ENCODE results near the gene TMEM179.

The TMEM179 gene

GRCh38 chr14:104598910-104599273 lies 5.7 kb downstream of the TMEM179 start:
- DNase-seq (ENCODE audit: low spot score) = no peak

- no peak for DNase-seq (ENCODE audit: low spot score)
These were observed 6.3 kb downstream of the TMEM179 start for GRCh38 chr14:104598039-104598909.

- DNase-seq (ENCODE audit: low spot score) = no peak
These were observed 7.0 kb downstream of the TMEM179 start for GRCh38 chr14:104597576-104597975.

- DNase-seq (ENCODE audit: low spot score) = no peak
These were observed 7.6 kb downstream of the TMEM179 start for GRCh38 chr14:104596927-104597351.

GRCh38 chr14:104596451-104596918 lies 8.1 kb downstream of the TMEM179 start:
- DNase-seq (ENCODE audit: low spot score) = no peak

GRCh38 chr14:104595911-104596450 lies 8.6 kb downstream of the TMEM179 start:
- DNase-seq (ENCODE audit: low spot score) = no peak

- DNase-seq (ENCODE audit: low spot score) = no peak
These were observed 9.4 kb downstream of the TMEM179 start for GRCh38 chr14:104595116-104595675.

- DNase-seq (ENCODE audit: low spot score) = no peak
These were observed 10.1 kb downstream of the TMEM179 start for GRCh38 chr14:104594310-104595046.

GRCh38 chr14:104593710-104594136 lies 10.8 kb downstream of the TMEM179 start:
- DNase-seq (ENCODE audit: low spot score) = no peak

GRCh38 chr14:104593241-104593701 lies 11.3 kb downstream of the TMEM179 start:
- no peak for DNase-seq (ENCODE audit: low spot score)

- DNase-seq (ENCODE audit: low spot score) = no peak
These were observed 11.8 kb downstream of the TMEM179 start for GRCh38 chr14:104592785-104593184.

- DNase-seq (ENCODE audit: low spot score) = no peak
These were observed 12.3 kb downstream of the TMEM179 start for GRCh38 chr14:104592292-104592672.

- DNase-seq (ENCODE audit: low spot score) = no peak
These were observed 12.9 kb downstream of the TMEM179 start for GRCh38 chr14:104591506-104592291.

- DNase-seq (ENCODE audit: low spot score) = no peak
These were observed 13.5 kb downstream of the TMEM179 start for GRCh38 chr14:104591031-104591430.

GRCh38 chr14:104590240-104590965 lies 14.2 kb downstream of the TMEM179 start:
- no peak for DNase-seq (ENCODE audit: low spot score)

- no peak for DNase-seq (ENCODE audit: low spot score)
These were observed 15.0 kb downstream of the TMEM179 start for GRCh38 chr14:104589338-104590195.

GRCh38 chr14:104588066-104588857 lies 16.3 kb downstream of the TMEM179 start:
- DNase-seq (ENCODE audit: low spot score) = no peak

- no peak for DNase-seq (ENCODE audit: low spot score)
These were observed 16.9 kb downstream of the TMEM179 start for GRCh38 chr14:104587641-104588040.
